ENCODE data around the gene RNF207. TPM values are rescaled to one million over a fixed set of nuclear protein-coding genes. Genes with fewer than 3 reads are reported as not detected.

The RNF207 gene
- total RNA-seq, 1 donor from 2014 or later, result 6.6 TPM

DNA sequence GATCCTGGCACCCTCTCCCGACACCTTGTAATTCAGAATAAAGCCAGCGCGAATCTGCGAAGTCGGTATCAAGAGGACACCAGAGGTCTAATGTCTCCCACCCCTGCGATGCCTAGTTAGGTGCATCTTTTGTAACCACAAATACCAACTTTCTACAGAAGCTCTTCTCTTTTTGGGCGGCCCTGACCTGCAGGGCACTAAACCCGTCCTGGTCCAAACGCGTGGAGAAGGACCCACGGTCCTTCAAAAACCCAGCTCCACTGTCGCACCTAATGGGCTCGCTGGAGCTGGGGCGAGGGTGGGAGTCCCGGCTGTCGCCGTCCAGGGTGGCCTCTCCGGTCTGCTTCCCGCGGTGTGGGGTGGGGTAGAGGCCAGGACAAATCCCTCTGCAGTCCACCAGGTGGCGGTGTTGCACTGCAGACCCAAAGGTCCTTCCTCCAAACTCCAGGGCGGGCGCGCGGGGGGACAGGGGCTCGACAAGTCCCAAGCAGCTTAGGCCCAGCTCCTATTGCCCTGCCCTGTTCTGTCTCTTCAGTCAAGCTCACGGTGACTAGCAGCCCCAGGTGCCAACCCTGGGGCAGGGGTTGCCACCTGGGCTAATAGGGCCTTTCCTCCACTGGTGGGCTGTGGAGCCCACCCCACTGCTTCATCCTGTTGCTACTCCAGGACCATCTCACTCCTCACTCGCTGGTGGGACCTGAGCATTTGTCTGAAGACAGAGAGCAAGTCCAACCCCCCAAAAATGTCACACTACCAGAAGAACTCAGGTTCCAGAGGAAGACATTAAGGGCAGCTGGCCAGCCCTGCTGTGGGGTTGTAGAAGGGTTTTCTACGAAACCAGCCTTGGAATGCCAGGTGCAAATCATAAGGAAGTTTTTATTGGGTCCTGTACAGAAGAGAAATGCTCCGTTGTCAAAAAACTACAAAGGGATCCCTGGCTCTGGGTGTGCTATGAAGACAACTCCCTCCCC, 40.9 kb downstream of the RNF207 start:
- FAIRE-seq, result no peak
- H3K27me3 ChIP-seq (ENCODE audit: control insufficient read depth, insufficient read depth, low read length), result peaks cover 22% of the 10 kb centered on the region
- peaks cover 1% of the 10 kb centered on the region for H3K36me3 ChIP-seq (ENCODE audit: control insufficient read depth, insufficient read depth, low read length)
- DNase-seq (ENCODE audit: low read depth), result peak; percentile 52
- no peak overlapping the region for H3K4me3 ChIP-seq (ENCODE audit: low read depth, low read length)
- TF ChIP-seq, protein P1, sequence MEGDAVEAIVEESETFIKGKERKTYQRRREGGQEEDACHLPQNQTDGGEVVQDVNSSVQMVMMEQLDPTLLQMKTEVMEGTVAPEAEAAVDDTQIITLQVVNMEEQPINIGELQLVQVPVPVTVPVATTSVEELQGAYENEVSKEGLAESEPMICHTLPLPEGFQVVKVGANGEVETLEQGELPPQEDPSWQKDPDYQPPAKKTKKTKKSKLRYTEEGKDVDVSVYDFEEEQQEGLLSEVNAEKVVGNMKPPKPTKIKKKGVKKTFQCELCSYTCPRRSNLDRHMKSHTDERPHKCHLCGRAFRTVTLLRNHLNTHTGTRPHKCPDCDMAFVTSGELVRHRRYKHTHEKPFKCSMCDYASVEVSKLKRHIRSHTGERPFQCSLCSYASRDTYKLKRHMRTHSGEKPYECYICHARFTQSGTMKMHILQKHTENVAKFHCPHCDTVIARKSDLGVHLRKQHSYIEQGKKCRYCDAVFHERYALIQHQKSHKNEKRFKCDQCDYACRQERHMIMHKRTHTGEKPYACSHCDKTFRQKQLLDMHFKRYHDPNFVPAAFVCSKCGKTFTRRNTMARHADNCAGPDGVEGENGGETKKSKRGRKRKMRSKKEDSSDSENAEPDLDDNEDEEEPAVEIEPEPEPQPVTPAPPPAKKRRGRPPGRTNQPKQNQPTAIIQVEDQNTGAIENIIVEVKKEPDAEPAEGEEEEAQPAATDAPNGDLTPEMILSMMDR (IDR thresholded peaks at IDR 0.05; ENCODE audit: insufficient read depth, low read length, severe bottlenecking), result peak; percentile 95

GRCh38 chr1:6247651-6248050, 41.7 kb downstream of the RNF207 start:
- peaks cover 2% of the 10 kb centered on the region for H3K36me3 ChIP-seq (ENCODE audit: control insufficient read depth, insufficient read depth, low read length)
- TF ChIP-seq, protein P1 (IDR thresholded peaks at IDR 0.05; ENCODE audit: insufficient read depth, low read length, severe bottlenecking), result no peak
- FAIRE-seq, result no peak
- H3K27me3 ChIP-seq (ENCODE audit: control insufficient read depth, insufficient read depth, low read length), result peaks cover 20% of the 10 kb centered on the region
- H3K4me3 ChIP-seq (ENCODE audit: low read depth, low read length), result no peak overlapping the region
- DNase-seq (ENCODE audit: low read depth), result no peak

GRCh38 chr1:6248161-6248776, 42.4 kb downstream of the RNF207 start:
- FAIRE-seq (no peak), DNase-seq (ENCODE audit: low read depth) (no peak)
- H3K36me3 ChIP-seq (ENCODE audit: control insufficient read depth, insufficient read depth, low read length), result peaks cover 5% of the 10 kb centered on the region
- no peak overlapping the region for H3K4me3 ChIP-seq (ENCODE audit: low read depth, low read length)
- peaks cover 14% of the 10 kb centered on the region for H3K27me3 ChIP-seq (ENCODE audit: control insufficient read depth, insufficient read depth, low read length)
- TF ChIP-seq, protein P1 (IDR thresholded peaks at IDR 0.05; ENCODE audit: insufficient read depth, low read length, severe bottlenecking), result no peak

DNA sequence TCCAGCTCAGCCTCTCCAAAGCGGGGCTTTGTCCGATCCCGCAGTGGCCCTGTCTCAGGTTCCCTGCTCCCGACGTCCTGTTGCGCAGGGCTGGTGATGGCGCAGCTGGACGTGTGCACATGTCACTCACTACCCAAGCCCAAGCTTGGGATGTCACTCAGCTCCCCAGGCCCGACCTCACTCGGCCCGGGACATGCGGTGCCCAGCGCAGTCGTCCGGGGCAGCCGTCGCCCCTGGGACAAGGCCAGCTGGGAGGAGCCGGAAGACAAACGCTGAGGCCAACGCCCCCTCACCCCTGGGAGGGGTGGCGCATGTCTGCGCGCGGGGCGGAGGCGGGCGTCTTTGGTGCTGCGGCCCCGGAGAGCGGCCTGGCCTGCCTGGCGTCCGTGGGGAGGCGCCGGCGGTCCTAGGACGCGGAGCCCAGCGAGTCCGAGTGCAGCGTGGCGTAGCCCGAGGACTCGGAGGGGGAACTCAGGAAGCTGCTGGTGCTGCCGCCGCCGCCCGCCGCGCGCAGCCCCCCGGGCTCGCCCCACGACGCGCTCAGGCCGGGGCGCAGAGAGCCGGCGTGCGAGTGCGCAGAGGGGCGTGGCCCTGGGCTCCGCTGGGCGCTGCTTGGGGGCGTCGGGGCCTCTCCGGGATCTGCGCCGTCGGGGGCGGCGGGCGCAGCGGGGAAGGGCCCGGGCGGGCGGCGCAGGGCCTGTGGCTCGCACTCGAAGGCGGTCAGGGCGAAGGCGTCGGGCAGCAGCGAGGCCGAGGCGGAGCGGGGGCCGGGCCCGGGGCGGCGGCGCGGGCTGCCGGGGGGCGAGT, 43.2 kb downstream of the RNF207 start:
- H3K4me3 ChIP-seq (ENCODE audit: low read depth, low read length), result no peak overlapping the region
- TF ChIP-seq, protein P1 (IDR thresholded peaks at IDR 0.05; ENCODE audit: insufficient read depth, low read length, severe bottlenecking), result no peak
- H3K36me3 ChIP-seq (ENCODE audit: control insufficient read depth, insufficient read depth, low read length), result peaks cover 11% of the 10 kb centered on the region
- FAIRE-seq (no peak), DNase-seq (ENCODE audit: low read depth) (no peak)
- peaks cover 6% of the 10 kb centered on the region for H3K27me3 ChIP-seq (ENCODE audit: control insufficient read depth, insufficient read depth, low read length)

GRCh38 chr1:6249739-6250689, 44.1 kb downstream of the RNF207 start:
- FAIRE-seq, result no peak
- no peak for DNase-seq (ENCODE audit: low read depth)
- H3K36me3 ChIP-seq (ENCODE audit: control insufficient read depth, insufficient read depth, low read length), result peaks cover 14% of the 10 kb centered on the region
- H3K4me3 ChIP-seq (ENCODE audit: low read depth, low read length), result no peak overlapping the region
- TF ChIP-seq, protein P1 (IDR thresholded peaks at IDR 0.05; ENCODE audit: insufficient read depth, low read length, severe bottlenecking), result no peak
- no peaks in the 10 kb centered on the region for H3K27me3 ChIP-seq (ENCODE audit: control insufficient read depth, insufficient read depth, low read length)
